LNCaP clone FGC (cell line): Measurements from ENCODE around the gene ELMO1.

Source experiments
- DNase-seq: peaks from one replicate; pipeline ENCODE4 v3.0.0-alpha.2; 2011; ENCODE audit warnings: low read depth
- H3K4me3 ChIP-seq: 2 replicates; pipeline ENCODE4 v1.5.1; 2011; ENCODE audit warnings: mild to moderate bottlenecking, low read depth, low read length, control low read depth
- TF ChIP-seq, protein P1 (sequence below): IDR thresholded peaks from 2 replicates; pipeline ENCODE4 v1.5.1; 2012; ENCODE audit warnings: mild to moderate bottlenecking; ENCODE audit not compliant: control insufficient read depth, insufficient read depth; ENCODE audit errors: extremely low read depth

The ELMO1 gene

DNA sequence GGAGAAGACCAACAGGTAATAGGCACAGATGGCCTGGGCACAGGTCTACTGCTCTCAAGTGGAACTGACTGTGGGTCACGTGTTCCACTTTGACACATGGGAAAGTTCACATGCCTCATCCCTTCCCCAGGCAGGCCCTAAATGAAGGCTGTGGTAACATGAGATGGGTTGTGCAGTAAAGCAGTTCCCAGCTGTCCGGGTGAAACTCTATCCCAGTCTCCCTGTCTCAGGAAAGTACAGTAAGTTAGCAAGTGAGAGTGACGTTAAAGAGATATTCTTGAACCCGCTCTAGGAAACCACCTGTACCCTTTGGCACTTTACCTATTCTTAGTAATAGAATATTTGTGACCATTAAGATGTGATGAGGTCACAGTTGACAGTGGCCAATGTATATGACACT lies 380.6 kb downstream of the ELMO1 start:
- no peak for DNase-seq
- TF ChIP-seq, protein P1, sequence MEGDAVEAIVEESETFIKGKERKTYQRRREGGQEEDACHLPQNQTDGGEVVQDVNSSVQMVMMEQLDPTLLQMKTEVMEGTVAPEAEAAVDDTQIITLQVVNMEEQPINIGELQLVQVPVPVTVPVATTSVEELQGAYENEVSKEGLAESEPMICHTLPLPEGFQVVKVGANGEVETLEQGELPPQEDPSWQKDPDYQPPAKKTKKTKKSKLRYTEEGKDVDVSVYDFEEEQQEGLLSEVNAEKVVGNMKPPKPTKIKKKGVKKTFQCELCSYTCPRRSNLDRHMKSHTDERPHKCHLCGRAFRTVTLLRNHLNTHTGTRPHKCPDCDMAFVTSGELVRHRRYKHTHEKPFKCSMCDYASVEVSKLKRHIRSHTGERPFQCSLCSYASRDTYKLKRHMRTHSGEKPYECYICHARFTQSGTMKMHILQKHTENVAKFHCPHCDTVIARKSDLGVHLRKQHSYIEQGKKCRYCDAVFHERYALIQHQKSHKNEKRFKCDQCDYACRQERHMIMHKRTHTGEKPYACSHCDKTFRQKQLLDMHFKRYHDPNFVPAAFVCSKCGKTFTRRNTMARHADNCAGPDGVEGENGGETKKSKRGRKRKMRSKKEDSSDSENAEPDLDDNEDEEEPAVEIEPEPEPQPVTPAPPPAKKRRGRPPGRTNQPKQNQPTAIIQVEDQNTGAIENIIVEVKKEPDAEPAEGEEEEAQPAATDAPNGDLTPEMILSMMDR, result no peak
- H3K4me3 ChIP-seq, result no peak overlapping the region

DNA sequence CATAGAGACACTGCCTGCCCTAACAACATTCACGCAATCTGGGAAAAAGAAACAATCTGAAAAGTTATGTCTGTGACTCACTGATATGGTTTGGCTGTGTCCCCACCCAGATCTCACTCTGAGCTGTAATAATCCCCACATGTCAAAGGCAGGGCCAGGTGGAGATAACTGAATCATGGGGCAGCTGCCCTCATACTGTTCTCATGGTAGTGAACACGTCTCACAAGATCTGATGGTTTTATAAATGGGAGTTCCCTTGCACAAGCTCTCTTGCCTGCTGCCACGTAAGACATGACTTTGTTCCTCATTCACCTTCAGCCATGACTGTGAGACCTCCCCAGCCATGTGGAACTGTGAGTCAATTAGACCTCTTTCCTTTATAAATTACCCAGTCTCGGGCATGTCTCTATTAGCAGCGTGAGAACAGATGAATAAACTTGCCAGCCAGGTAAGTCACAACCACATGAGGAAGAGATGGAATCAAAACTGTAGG lies 382.8 kb downstream of the ELMO1 start:
- DNase-seq, result no peak
- TF ChIP-seq, protein P1, result no peak
- no peak overlapping the region for H3K4me3 ChIP-seq

- H3K4me3 ChIP-seq, result no peak overlapping the region
- TF ChIP-seq, protein P1, result no peak
- DNase-seq, result no peak
These were observed 386.2 kb downstream of the ELMO1 start for GRCh38 chr7:37062560-37062859.

DNA sequence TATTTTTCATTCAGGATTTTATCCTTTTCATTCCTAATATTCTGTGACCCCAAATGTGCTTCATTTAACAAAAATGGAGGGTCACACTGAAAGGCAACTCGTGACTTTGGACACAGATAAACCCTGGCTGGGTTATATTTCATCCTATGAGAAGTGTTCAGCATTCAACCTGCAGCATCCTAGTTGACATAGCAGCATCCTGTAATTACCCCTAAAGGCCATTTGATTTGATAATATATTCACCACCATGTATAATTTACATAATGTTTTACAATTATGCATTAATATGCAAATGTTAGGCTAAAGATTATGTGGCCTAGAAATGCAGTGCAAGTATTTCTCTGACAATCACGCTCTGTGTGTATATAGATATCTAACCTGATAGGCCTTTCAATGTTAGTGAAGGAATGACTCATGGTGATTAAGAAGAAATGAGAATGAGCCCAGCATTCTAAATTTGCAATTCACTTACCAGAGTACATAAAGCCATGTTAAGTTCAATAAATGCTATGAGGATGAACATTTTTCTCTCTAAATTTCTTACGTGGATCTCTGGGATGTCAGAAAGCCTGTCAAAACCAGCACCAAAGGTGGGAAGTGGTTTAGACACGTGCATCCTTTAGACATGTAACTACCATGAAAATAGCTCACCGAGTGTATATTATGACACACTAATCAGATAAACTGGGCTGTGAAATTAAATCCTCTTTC lies 386.7 kb downstream of the ELMO1 start:
- H3K4me3 ChIP-seq, result no peak overlapping the region
- no peak for DNase-seq
- TF ChIP-seq, protein P1, result no peak

GRCh38 chr7:37056234-37056912 lies 392.3 kb downstream of the ELMO1 start:
- no peak for DNase-seq
- TF ChIP-seq, protein P1, result no peak
- no peak overlapping the region for H3K4me3 ChIP-seq

GRCh38 chr7:37054624-37055241 lies 393.9 kb downstream of the ELMO1 start:
- TF ChIP-seq, protein P1, result no peak
- no peak for DNase-seq
- H3K4me3 ChIP-seq, result no peak overlapping the region
